OCI-LY7 (cell line): ENCODE results near the gene EIF4E2. TPM values are rescaled to one million over a fixed set of nuclear protein-coding genes. Genes with fewer than 3 reads are reported as not detected.

Experiments
- BruUV-seq: library from RNA; stranded (reverse); fragments of 400-500 nt; replicated peaks from 2 replicates; lab custom pipeline; 2021; lab: Mats Ljungman, UMichigan
- CTCF ChIA-PET: fragments of 300-600 bp; sonication (Branson Sonifier 250); formaldehyde crosslinking; loops from one replicate; lab custom pipeline; 2022; ENCODE audit warnings: antibody characterized with exemption; ENCODE audit not compliant: unreplicated experiment; lab: Charles Lee
- POLR2A ChIA-PET: fragments of 300-600 bp; sonication (Branson Sonifier 250); formaldehyde crosslinking; loops from one replicate; lab custom pipeline; 2022; ENCODE audit warnings: antibody characterized with exemption; lab: Charles Lee
- DNase-seq: peaks from one replicate; pipeline ENCODE4 v3.0.0-alpha.2; 2015; ENCODE audit warnings: low spot score
- H2AFZ ChIP-seq: fragments of 200-600 bp; sonication (generic), shearing (Covaris generic); 2 replicates; pipeline ENCODE4 v1.6.1; 2014; ENCODE audit warnings: mild to moderate bottlenecking, antibody characterized with exemption, low read length, moderate library complexity
- H3K27ac ChIP-seq: fragments of 200-600 bp; sonication (generic); 2 replicates; pipeline ENCODE4 v1.5.1; 2014; ENCODE audit warnings: mixed run types, low read depth, mild to moderate bottlenecking, moderate library complexity, low read length, inconsistent platforms; ENCODE audit not compliant: poor library complexity, severe bottlenecking
- H3K36me3 ChIP-seq: fragments of 200-600 bp; sonication (generic); 2 replicates; pipeline ENCODE4 v1.6.1; 2014; ENCODE audit warnings: mild to moderate bottlenecking, antibody characterized with exemption, low read length, moderate library complexity, mixed read lengths; ENCODE audit not compliant: insufficient read depth
- H3K4me1 ChIP-seq: fragments of 200-600 bp; sonication (generic); 2 replicates; pipeline ENCODE4 v1.5.1; 2014; ENCODE audit warnings: mild to moderate bottlenecking, low read length; ENCODE audit not compliant: insufficient read depth, poor library complexity, severe bottlenecking
- H3K4me2 ChIP-seq: fragments of 200-600 bp; sonication (generic); 2 replicates; pipeline ENCODE4 v1.6.1; 2014; ENCODE audit warnings: mild to moderate bottlenecking, low read length
- H3K4me3 ChIP-seq: fragments of 200-600 bp; sonication (generic); 2 replicates; pipeline ENCODE4 v1.5.1; 2014; ENCODE audit warnings: mild to moderate bottlenecking, low read depth, low read length; ENCODE audit not compliant: poor library complexity, severe bottlenecking
- H3K79me2 ChIP-seq: fragments of 200-600 bp; sonication (generic); 2 replicates; pipeline ENCODE4 v1.6.1; 2016; ENCODE audit warnings: low read depth, mild to moderate bottlenecking, low read length, moderate library complexity, mixed read lengths; ENCODE audit not compliant: insufficient read depth
- H3K9me2 ChIP-seq: fragments of 200-600 bp; sonication (generic); 2 replicates; pipeline ENCODE4 v1.6.1; 2016; ENCODE audit warnings: mild to moderate bottlenecking, low read length, mixed read lengths; ENCODE audit not compliant: insufficient read depth
- H3K9me3 ChIP-seq: fragments of 200-600 bp; sonication (generic); 2 replicates; pipeline ENCODE4 v1.6.1; 2014; ENCODE audit warnings: mild to moderate bottlenecking, mixed run types, low read length, mixed read lengths
- H4K20me1 ChIP-seq: fragments of 200-600 bp; sonication (generic); 2 replicates; pipeline ENCODE4 v1.6.1; 2014; ENCODE audit warnings: mild to moderate bottlenecking, antibody characterized with exemption, low read length, moderate library complexity, mixed read lengths; ENCODE audit not compliant: insufficient read depth
- CTCF ChIP-seq: fragments of 200-600 bp; sonication (generic); conservative IDR thresholded peaks from 2 replicates; pipeline ENCODE4 v1.5.1; 2014; ENCODE audit warnings: mild to moderate bottlenecking, antibody characterized with exemption, low read length, moderate library complexity, mixed read lengths
- EZH2phosphoT487 ChIP-seq: fragments of 200-600 bp; sonication (generic); IDR thresholded peaks from 2 replicates; pipeline ENCODE4 v1.6.1; 2018; ENCODE audit warnings: low read depth, borderline replicate concordance, mild to moderate bottlenecking, mixed run types, antibody characterized with exemption, low read length, moderate library complexity, mixed read lengths
- intact Hi-C: fragments of 100-400 bp; cut with micrococcal nuclease; formaldehyde crosslinking; loops from one replicate; pipeline ENCODE4 v1.10.0; 2022; ENCODE audit not compliant: unreplicated experiment
- total RNA-seq, 2 experiments: library from RNA; depleted of rRNA in 1 of 2; stranded (reverse); fragments of >200 nt in 1 of 2; shearing (Covaris generic) in 1 of 2; gene quantifications; 2 replicates each; pipeline ENCODE4 v1.2.3, GENCODE V29; 2014 to 2022

EIF4E2 gene
- total RNA-seq, 2 experiments from 2014 or later: 59.9 to 76.3 TPM

GRCh38 chr2:232575404-232575746 is 24.9 kb downstream of the EIF4E2 start:
- H3K4me2 ChIP-seq: no peak overlapping the region
- no peaks in the 10 kb centered on the region for H3K9me2 ChIP-seq
- H4K20me1 ChIP-seq: no peaks in the 10 kb centered on the region
- no TSS peak for BruUV-seq
- ChIA-PET POLR2A (interaction anchor here (0.6 to 0.7 kb wide), 2 partner anchors 12 to 28 kb away, joined by 3 read pairs; no protein-coding TSS in a partner anchor), CTCF (no interaction called here)
- DNase-seq: no peak
- H3K4me3 ChIP-seq: no peak overlapping the region
- peaks cover 41% of the 10 kb centered on the region for H3K36me3 ChIP-seq
- H3K79me2 ChIP-seq: no peaks in the 10 kb centered on the region
- H3K4me1 ChIP-seq: no peaks in the 10 kb centered on the region
- no peak for TF ChIP-seq CTCF
- TF ChIP-seq EZH2phosphoT487: no peak
- no peak overlapping the region for H3K27ac ChIP-seq
- intact Hi-C loops: no loop called here
- no peaks in the 10 kb centered on the region for H3K9me3 ChIP-seq
- H2AFZ ChIP-seq: no peak overlapping the region

- no peak for DNase-seq
- no TSS peak for BruUV-seq
- no peak overlapping the region for H3K27ac ChIP-seq
- no peak for TF ChIP-seq EZH2phosphoT487
- no peak overlapping the region for H3K4me2 ChIP-seq
- intact Hi-C loops: no loop called here
- peaks cover 38% of the 10 kb centered on the region for H3K36me3 ChIP-seq
- POLR2A ChIA-PET: no interaction called here
- H3K4me3 ChIP-seq: no peak overlapping the region
- CTCF ChIA-PET: no interaction called here
- no peaks in the 10 kb centered on the region for H4K20me1 ChIP-seq
- no peaks in the 10 kb centered on the region for H3K79me2 ChIP-seq
- H3K9me2 ChIP-seq: no peaks in the 10 kb centered on the region
- H3K9me3 ChIP-seq: no peaks in the 10 kb centered on the region
- H3K4me1 ChIP-seq: peaks cover 9% of the 10 kb centered on the region
- H2AFZ ChIP-seq: no peak overlapping the region
Measured at GRCh38 chr2:232576995-232577394, 26.5 kb downstream of the EIF4E2 start.

GRCh38 chr2:232577841-232578240 is 27.4 kb downstream of the EIF4E2 start:
- H3K9me3 ChIP-seq: no peaks in the 10 kb centered on the region
- H3K9me2 ChIP-seq: no peaks in the 10 kb centered on the region
- H3K4me2 ChIP-seq: no peak overlapping the region
- H4K20me1 ChIP-seq: no peaks in the 10 kb centered on the region
- TF ChIP-seq EZH2phosphoT487 (no peak), CTCF (no peak)
- BruUV-seq: no TSS peak
- no peaks in the 10 kb centered on the region for H3K79me2 ChIP-seq
- ChIA-PET POLR2A (interaction anchor here (0.7 kb wide), 2 partner anchors 81 to 319 kb away, joined by 3 read pairs; no protein-coding TSS in a partner anchor), CTCF (no interaction called here)
- peaks cover 36% of the 10 kb centered on the region for H3K36me3 ChIP-seq
- H3K27ac ChIP-seq: no peak overlapping the region
- no peak overlapping the region for H3K4me3 ChIP-seq
- no peak for DNase-seq
- H3K4me1 ChIP-seq: peaks cover 9% of the 10 kb centered on the region
- H2AFZ ChIP-seq: no peak overlapping the region
- intact Hi-C loops: no loop called here
